Measurements from ENCODE around the gene ATP8A2.
"Not testable (repeated sequence)": the region's sequence is repeated elsewhere in the genome, so short reads cannot be mapped to it uniquely, and the experiment has no call there.

Gene ATP8A2

DNA sequence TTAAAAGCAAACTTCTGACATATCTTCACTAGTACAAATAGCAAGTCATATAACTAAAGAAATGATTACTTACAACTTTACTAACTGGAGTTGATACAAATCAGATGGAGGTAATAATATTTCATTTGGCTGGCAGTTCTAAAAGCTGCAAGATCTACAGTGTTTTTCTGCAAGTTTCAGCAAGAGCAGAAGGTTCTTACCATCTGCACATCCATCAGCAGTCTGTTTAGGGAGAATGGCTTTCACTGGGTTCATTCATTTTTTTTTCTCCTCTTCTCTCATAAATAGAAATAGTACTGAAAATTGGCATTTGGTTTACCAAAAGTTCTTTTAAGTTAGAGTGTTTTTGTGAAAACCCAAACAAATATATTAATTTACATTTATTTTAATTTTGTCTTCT lies 683.1 kb downstream of the ATP8A2 start:
- ATAC-seq: no peak

DNA sequence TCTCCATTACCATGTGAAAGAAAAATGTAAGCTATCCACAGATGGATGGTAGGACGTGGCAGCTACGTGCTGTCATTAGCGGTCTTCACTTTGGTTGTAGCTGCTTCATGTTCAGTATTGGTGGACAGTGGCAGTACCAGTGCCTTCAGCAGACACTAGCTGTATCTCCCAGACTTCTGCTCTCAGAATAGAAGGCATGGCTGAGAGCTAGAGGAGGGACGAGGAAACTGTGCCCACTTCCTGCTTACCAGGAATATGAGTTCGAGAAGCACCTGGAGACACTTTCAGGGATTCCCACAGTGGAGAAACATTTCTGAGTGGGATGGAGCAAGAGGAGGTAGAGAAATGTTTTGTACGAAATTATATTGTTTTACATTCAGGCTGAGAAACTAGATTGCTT lies 686.9 kb downstream of the ATP8A2 start:
- no peak for ATAC-seq

DNA sequence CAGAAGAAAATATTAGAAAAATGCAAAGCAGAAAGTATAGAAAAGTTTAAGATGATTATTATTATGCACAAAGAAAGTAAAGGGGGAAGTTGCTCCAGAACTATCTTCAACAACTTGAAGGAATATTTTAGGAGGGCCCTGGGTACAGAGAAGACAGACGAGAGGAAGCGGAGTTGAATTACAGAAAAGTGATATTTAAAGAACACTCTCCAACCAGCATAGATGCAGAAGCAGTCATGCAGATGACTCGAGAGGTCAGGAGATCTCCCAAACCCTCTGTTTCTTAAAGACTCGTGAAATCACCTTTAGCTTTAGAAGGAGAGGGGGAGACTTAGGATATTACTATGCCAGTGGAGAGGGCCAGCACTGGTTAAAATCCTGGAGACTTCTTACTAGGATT lies 688.6 kb downstream of the ATP8A2 start:
- ATAC-seq: no peak

DNA sequence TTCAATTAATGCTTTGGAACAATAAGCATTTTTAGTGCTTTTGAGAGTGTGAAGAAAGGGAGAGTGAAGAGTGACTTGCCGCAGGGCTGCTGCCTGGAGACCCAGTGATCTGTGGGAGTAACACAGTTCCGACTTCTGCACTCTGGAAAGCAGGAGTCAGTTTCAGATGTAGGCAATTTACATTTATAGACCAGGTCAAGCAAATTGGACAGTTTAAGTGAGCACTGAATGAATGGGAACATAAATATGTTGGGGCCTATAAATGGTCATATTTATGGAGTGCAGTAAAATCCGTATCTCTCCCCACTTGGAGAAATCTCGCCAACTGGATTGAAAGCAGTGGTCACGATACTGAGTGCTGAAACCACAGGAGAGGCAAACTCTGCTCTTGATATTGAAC lies 689.5 kb downstream of the ATP8A2 start:
- no peak for ATAC-seq

DNA sequence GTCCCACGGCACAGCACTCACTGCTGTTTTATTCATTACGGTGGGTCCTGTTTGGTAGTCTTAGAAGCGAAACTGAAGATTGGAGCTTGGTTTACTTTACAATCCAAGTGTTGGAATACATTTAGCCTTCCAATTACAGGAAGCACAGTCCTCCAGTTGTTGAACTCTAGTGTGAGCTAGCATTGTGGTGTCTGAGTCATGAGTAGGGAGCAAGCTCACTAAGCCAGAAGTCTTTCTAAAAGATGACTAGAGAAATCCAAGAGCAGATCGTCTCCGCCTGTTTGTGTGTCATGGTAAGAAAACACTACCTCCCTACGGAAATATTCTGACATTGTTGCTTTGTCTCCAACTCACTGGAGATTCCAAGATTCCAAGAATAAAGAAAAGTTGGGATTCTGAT lies 690.2 kb downstream of the ATP8A2 start:
- no peak for ATAC-seq

DNA sequence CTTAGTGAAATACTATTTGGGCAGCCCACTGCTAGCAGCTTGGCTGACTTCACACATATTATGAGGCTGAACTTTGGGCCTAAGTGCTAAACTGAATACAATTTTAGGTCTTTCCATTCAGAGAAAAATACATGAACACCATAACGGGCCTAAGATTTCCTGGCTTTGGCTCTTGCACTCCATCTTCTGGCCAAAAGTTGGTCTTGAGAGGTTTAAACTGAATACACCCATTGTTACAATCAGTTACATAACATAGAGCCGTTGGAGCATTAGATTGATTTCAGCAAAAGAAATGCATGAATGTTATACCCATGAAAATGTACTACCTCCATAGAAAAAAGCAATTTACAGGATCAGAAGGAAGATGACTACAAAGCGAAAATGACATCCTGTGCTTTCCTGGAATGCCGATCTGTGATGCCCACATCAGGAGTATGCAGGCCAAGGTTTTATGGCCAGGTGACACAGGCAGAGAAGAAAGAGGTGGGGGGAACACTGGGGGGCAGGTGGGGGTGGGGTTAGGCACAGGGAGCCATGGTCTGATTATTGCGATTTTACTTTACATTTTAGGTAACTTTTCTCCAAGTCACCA lies 691.2 kb downstream of the ATP8A2 start:
- ATAC-seq: no peak

DNA sequence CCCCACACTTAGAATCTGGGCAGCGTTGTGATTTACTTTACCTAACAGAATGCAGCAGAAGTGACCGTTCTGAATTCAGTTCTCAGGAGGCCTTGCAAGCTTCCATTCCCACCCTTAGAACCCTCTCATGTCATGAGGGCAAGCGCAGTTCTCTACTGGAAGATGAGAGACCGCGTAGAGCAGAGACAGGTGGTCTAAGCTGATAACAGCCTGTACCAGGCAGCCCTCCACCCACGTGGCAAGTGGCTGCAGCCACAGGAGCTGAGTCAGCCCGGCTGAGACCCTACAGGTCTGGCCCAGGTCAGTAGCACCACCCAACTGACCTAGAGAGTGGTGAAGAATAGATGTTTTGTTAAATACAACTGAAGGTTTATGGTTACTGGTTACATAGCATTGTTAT lies 694.7 kb downstream of the ATP8A2 start:
- not testable (repeated sequence) for ATAC-seq

DNA sequence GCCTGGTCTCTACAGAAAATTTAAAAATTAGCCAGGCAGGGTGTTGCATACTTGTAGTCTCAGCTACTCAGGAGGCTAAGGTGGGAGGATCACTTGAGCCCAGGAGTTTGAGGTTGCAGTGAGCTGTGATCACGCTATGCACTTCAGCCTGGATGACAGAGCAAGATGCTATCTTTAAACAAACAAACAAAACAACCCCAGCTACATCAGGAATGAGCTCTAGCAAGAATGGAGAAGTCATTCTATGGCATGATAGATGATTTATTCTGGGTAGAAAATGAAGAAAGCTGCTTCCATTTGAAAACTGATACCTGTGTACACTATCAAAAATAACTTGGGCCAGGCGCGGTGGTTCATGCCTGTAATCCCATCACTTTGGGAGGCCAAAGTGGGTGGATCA lies 695.8 kb downstream of the ATP8A2 start:
- ATAC-seq: no peak

DNA sequence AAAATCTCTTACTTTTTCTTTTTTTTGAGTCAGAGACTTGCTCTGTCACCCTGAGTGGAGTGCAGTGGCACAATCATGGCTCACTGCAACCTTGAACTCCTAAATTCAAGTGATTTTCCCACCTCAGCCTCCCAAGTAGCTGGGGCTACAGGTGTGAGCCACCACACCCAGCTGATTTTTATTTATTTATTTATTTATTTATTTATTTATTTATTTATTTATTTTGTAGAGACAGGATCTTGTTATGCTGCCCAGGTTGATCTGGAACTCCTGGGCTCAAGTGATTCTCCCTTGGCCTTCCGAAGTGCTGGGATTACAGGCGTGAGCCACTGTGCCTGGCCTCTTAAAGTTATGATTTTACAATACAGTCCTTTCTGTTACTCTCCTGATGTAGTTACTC lies 696.6 kb downstream of the ATP8A2 start:
- not testable (repeated sequence) for ATAC-seq

DNA sequence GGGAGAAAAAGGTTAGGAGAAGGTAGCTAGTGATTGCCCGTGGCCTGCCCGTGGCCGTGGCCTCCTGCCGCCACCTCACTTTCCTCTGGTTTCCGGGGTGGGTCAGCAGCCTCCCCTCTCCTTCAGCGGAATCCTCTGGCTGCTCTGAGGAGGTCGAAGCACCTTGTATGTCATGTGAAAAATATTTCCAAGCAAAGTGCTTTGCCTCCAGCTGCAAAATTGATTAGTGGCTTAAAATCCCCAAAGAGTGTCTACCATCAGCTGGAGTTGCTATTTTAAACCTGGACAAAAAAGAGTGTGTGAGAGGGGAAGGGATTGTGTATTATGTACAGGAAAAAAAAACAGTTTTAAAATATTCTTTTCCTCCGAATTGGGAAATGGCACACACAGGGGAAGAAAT lies 697.9 kb downstream of the ATP8A2 start:
- not testable (repeated sequence) for ATAC-seq

DNA sequence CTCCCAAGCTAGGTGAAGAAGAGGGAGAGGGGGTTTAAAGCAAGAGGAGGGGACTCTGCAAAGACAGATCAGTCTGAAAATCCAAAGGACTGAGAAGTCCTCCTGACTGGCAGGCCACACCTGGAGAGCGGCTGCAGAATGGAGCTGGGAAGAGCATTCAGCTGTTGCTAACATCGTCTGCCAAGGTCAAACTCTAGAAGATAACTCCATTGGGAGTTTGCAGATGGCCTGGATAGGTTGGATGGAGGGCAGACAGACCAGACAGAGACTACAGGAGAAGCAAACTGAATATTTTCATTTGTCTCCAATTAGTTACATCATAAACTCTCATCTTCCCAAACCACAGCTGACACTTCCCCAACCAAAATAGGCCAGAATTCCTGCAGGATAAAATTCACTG lies 699.9 kb downstream of the ATP8A2 start:
- ATAC-seq: no peak

DNA sequence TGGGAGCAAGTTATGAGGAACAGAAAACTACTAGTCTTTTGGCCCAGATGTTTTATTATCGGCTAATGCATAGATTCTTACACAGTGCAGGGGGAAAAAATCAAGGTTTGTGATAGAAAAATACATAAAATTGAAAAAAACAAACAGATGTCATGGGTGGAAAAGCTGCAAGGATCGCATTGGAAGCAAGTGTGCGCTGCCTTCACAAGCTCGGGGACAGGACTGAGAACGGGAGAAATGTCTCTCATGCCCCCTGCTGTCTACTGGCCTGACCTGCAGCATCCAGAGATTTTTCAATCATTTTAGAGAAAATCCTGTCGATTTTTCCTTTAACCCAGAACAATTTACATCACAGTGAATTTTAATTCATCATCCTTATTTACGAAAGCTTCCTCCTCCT lies 700.6 kb downstream of the ATP8A2 start:
- ATAC-seq: not testable (repeated sequence)

DNA sequence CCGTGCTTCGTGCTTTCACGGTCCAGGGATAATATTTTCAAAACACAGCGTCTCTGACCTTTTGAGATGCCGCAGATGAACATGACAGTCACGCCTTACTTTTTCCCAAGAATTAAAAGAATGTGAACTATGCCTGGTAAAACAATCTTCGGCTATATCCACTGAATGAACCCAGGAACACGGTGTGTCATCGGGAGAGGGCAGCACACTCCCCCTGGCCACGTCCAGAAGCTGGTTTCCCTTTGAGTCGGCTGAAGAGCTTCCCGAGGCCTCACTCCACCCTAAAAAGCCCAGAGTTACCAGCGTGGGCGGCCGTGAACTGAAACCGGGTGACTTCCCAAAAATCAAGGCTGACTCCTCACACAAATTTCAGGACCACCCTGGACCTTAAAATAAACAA lies 702.9 kb downstream of the ATP8A2 start:
- no peak for ATAC-seq
